Stomach (tissue), 9 donors: Measurements from ENCODE around the gene MX2. TPM values are rescaled to one million over a fixed set of nuclear protein-coding genes. Genes with fewer than 3 reads are reported as not detected.
A peak's percentile ranks its signal among the peaks of the same experiment; 100 is the strongest.
"Not testable (repeated sequence)": the region's sequence is repeated elsewhere in the genome, so short reads cannot be mapped to it uniquely, and the experiment has no call there.

Source experiments
- DNase-seq, 2 donors: peaks; one replicate each; pipeline versions ENCODE4 v3.0.0 to v3.0.0-alpha.2; 2013 to 2019
- H3K27ac ChIP-seq, 5 donors: fragments of 200-600 bp in 4 of 5; sonication (generic) in 4 of 5; one replicate each; pipeline ENCODE4 v1.5.1; 2013 to 2019; ENCODE audit warnings: mild to moderate bottlenecking in 1 of 5, moderate library complexity in 1 of 5
- H3K27me3 ChIP-seq, 3 donors: fragments of 200-600 bp; sonication (generic); one replicate each; pipeline ENCODE4 v1.5.1; 2017 to 2019; ENCODE audit warnings: mixed run types in 1 of 3
- H3K36me3 ChIP-seq, 4 donors: fragments of 200-600 bp; sonication (generic); 1 replicate in 3 of 4; 2 replicates in 1 of 4; pipeline ENCODE4 v1.5.1; 2016 to 2019
- H3K4me1 ChIP-seq, 4 donors: fragments of 200-600 bp; sonication (generic); one replicate each; pipeline ENCODE4 v1.5.1; 2016 to 2019
- H3K4me3 ChIP-seq, 4 donors: fragments of 200-600 bp; sonication (generic) in 3 of 4; one replicate each; pipeline ENCODE4 v1.5.1; 2016 to 2019; ENCODE audit warnings: mild to moderate bottlenecking in 1 of 4
- H3K9me3 ChIP-seq, 4 donors: fragments of 200-600 bp; sonication (generic); one replicate each; pipeline ENCODE4 v1.5.1; 2016 to 2019
- EP300 ChIP-seq: sonication (generic); formaldehyde crosslinking; IDR thresholded peaks from one replicate; pipeline ENCODE4 v1.6.1; 2017; ENCODE audit warnings: antibody characterized with exemption
- POLR2A ChIP-seq, 4 donors: fragments of 450-650 bp; IDR thresholded peaks; one replicate each; pipeline ENCODE4 v1.6.1; 2016; ENCODE audit warnings: antibody characterized with exemption in 4 of 4, control low read depth in 2 of 4, mild to moderate bottlenecking in 1 of 4, moderate library complexity in 1 of 4
- POLR2AphosphoS5 ChIP-seq, 3 donors: sonication (generic); formaldehyde crosslinking; IDR thresholded peaks; one replicate each; pipeline ENCODE4 v1.6.1; 2016; ENCODE audit warnings: antibody characterized with exemption in 3 of 3
- WGBS, 5 donors: extraction: QIAGEN DNeasy Blood & Tissue Kit in 3 of 5; methylation state at CpG; one replicate each; pipeline versions ENCODE4 v1.1.5 to v1.1.7; 2013 to 2018; 5-methylcytosine and 5-hydroxymethylcytosine counted together
- intact Hi-C: fragments of 100-400 bp; cut with DNase I; formaldehyde crosslinking; loops from one replicate; pipeline ENCODE4 v1.15.1; 2023; ENCODE audit warnings: low total_unique reads
- polyA plus RNA-seq, 3 donors: library from polyadenylated mRNA; stranded (reverse); fragments of 200-250 nt; gene quantifications; one replicate each; pipeline ENCODE4 v1.2.3, GENCODE V29; 2013
- total RNA-seq, 5 donors: library from RNA; depleted of rRNA; stranded (reverse); fragments of >200 nt; gene quantifications; one replicate each; pipeline versions ENCODE4 v1.1.0 to v1.2.3, GENCODE V29; 2014 to 2016
- TF ChIP-seq, protein P1 (sequence below), 7 experiments: fragments of 450-650 bp in 4 of 7; fragments of 200-600 bp in 3 of 7; sonication (generic) in 3 of 7; IDR thresholded peaks; one replicate each; pipeline ENCODE4 v1.5.1; 2016 to 2019; ENCODE audit warnings: antibody characterized with exemption in 7 of 7, control low read depth in 2 of 7, mild to moderate bottlenecking in 1 of 7
- donor health status: healthy with polysubstance abuse.
- donor health status: Bipolar disorder and iron deficiency.
- donor health status: healthy.

Gene MX2
- total and polyA plus RNA-seq, 8 donors: 5.0 to 85.8 (median 18.0) TPM

DNA sequence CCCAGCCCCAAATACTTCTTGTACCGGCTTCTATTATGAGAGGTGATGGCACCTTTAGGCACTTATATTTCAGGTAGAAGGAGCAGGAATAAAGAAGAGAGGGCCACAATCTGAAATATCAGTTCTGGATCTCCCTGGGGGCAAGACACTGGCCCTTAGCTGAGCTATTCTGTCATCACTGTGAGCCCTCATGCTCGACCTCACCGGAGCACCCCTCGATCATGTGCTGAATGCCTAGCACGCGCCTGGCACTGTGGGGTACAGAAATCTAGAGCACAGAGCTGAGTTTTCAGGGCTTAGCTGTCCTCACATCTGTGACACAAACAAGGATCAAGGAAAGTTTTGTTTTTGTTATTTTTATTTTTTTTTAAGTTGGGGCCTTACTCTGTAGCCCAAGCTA is 56.6 kb downstream of the MX2 start:
- intact Hi-C loops: no loop called here
- H3K9me3 ChIP-seq: no peaks in the 10 kb centered on the region
- H3K27ac ChIP-seq: peak overlapping the region; percentile 7 to 94 (median 25)
- no peak overlapping the region for H3K4me3 ChIP-seq
- H3K4me1 ChIP-seq: peaks cover 0 to 28% (median 18%) of the 10 kb centered on the region in 4 donors
- 85 to 91% (median 89%) methylated on average over 6 of the region's 6 CpGs for WGBS, 5 donors
- DNase-seq: no peak
- no peaks in the 10 kb centered on the region for H3K27me3 ChIP-seq
- no peaks in the 10 kb centered on the region for H3K36me3 ChIP-seq
- no peak for TF ChIP-seq POLR2A (IDR thresholded peaks at IDR 0.05)
- TF ChIP-seq, protein P1, sequence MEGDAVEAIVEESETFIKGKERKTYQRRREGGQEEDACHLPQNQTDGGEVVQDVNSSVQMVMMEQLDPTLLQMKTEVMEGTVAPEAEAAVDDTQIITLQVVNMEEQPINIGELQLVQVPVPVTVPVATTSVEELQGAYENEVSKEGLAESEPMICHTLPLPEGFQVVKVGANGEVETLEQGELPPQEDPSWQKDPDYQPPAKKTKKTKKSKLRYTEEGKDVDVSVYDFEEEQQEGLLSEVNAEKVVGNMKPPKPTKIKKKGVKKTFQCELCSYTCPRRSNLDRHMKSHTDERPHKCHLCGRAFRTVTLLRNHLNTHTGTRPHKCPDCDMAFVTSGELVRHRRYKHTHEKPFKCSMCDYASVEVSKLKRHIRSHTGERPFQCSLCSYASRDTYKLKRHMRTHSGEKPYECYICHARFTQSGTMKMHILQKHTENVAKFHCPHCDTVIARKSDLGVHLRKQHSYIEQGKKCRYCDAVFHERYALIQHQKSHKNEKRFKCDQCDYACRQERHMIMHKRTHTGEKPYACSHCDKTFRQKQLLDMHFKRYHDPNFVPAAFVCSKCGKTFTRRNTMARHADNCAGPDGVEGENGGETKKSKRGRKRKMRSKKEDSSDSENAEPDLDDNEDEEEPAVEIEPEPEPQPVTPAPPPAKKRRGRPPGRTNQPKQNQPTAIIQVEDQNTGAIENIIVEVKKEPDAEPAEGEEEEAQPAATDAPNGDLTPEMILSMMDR (IDR thresholded peaks at IDR 0.05): no peak
- no peak for TF ChIP-seq EP300
- TF ChIP-seq POLR2AphosphoS5 (IDR thresholded peaks at IDR 0.05): no peak

DNA sequence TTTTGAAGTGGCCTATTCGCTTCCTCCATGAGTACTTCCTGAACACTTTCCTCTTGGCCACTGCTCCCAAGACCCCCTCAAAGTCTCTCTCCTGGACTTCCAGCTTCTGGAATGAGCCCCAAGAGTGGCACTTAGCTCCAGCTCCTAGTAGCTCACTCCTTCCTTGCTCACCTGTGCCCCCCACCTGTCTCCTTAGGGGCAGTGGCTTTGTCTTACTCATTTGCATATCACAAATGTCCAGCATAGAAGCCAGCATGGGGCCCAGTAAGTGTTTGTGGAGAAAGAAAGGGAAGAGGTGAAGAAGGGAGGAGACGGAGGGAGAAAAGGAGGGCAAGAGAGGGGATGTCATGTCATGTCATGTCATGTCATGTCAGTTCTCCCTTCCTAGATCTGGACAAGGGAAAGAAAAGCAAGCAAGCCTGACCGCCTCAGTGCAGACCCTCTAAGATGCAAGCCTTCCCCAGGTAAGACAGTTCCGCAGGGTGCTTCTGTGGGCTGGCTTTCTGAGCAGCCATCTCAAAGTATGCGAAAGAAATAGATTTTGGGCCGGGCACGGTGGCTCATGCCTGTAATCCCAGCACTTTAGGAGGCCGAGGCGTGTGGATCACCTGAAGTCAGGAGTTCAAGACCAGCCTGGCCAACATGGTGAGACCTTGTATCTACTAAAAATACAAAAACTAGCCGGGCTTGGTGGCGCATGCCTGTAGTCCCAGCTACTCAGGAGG is 57.3 kb downstream of the MX2 start:
- H3K4me3 ChIP-seq: peak overlapping the region in 1 of 4 donors; percentile 55
- intact Hi-C loops: no loop called here
- H3K9me3 ChIP-seq: no peaks in the 10 kb centered on the region
- DNase-seq: no peak
- H3K27me3 ChIP-seq: no peaks in the 10 kb centered on the region
- H3K4me1 ChIP-seq: peaks cover 0 to 28% (median 18%) of the 10 kb centered on the region in 4 donors
- no peaks in the 10 kb centered on the region for H3K36me3 ChIP-seq
- TF ChIP-seq, protein P1 (IDR thresholded peaks at IDR 0.05): no peak
- TF ChIP-seq POLR2A (IDR thresholded peaks at IDR 0.05): no peak
- TF ChIP-seq EP300: no peak
- TF ChIP-seq POLR2AphosphoS5 (IDR thresholded peaks at IDR 0.05): no peak
- peak overlapping the region in 3 of 5 donors; percentile 91 to 96 (median 94) for H3K27ac ChIP-seq
- 91 to 96% (median 92%) methylated on average over 10 to 11 of the region's 11 CpGs for WGBS, 5 donors

DNA sequence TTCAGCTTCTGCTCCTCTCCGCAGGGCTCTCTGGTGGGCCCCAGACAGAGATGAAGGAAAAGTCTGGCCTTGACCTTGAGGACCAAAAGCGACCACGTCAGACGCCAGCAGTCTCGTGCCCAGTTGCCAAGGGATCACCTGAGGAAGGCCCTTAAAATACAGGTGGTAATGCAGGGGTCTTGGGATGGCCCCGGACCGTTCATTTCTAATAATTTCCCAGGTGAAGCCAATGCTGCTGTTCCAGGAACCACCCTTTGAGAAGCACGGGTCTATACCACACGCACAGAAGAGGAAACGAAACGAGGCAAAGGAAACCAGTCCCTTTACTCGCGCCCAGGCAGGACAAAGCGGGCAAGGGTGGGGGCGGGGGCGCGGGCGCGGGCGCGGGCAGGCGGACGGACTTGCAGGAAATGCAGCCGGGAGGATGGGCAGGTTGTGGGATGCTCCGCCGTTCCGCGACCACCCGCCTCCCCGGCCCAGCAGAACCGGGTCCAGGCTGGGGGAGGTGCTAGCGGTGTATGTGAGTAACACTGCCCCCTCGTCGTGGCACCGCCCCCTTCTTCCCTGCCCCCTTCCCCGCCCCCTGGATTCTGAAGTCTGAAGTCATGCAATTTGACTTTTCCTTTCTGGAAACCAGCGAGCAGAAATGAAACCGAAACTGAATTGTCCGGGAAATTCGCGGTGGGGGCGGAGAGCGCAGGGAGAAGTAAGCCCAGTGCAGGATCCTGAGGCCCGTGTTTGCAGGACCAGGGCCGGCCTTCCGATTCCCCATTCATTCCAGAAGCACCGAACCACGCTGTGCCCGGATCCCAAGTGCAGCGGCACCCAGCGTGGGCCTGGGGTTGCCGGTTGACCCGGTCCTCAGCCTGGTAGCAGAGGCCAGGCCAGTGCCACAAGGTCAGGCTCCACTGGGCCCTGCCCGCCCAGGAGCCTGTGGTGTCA is 58.4 kb downstream of the MX2 start:
- DNase-seq: peak; percentile 83 to 96
- peak overlapping the region; percentile 55 to 67 (median 63) for H3K4me3 ChIP-seq
- WGBS, 5 donors: 4 to 6% (median 4%) methylated on average over 38 to 54 of the region's 54 CpGs
- no peaks in the 10 kb centered on the region for H3K27me3 ChIP-seq
- H3K4me1 ChIP-seq: peaks cover 0 to 28% (median 18%) of the 10 kb centered on the region in 4 donors
- no peaks in the 10 kb centered on the region for H3K36me3 ChIP-seq
- intact Hi-C loops: no loop called here
- H3K27ac ChIP-seq: peak overlapping the region; percentile 81 to 96 (median 91)
- peak; percentile 39 to 71 (median 62) for TF ChIP-seq POLR2AphosphoS5 (IDR thresholded peaks at IDR 0.05)
- TF ChIP-seq, protein P1 (IDR thresholded peaks at IDR 0.05): peak in 1 of 7 experiments; percentile 17
- TF ChIP-seq POLR2A (IDR thresholded peaks at IDR 0.05): no peak
- TF ChIP-seq EP300: no peak
- H3K9me3 ChIP-seq: no peaks in the 10 kb centered on the region

DNA sequence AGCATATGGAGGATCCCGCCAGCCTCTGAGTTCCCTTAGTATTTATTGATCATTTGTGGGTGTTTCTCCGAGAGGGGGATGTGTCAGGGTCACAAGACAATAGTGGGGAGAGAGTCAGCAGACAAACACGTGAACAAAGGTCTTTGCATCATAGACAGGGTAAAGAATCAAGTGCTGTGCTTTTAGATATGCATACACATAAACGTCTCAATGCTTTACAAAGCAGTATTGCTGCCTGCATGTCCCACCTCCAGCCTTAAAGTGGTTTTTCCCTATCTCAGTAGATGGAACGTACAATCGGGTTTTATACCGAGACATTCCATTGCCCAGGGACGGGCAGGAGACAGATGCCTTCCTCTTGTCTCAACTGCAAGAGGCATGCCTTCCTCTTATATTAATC is 59.2 kb downstream of the MX2 start:
- peak overlapping the region; percentile 81 to 96 (median 91) for H3K27ac ChIP-seq
- peak overlapping the region; percentile 55 to 67 (median 63) for H3K4me3 ChIP-seq
- DNase-seq, H3K9me3 ChIP-seq, H3K36me3 ChIP-seq, H3K27me3 ChIP-seq, intact Hi-C loops: not testable (repeated sequence)
- WGBS, 5 donors: 21 to 32% (median 29%) methylated on average over 6 to 8 of the region's 8 CpGs
- peaks cover 3 to 34% (median 24%) of the 10 kb centered on the region in 4 donors for H3K4me1 ChIP-seq
